H9 (cell line): ENCODE results near the gene GCNT1. TPM values are rescaled to one million over a fixed set of nuclear protein-coding genes. Genes with fewer than 3 reads are reported as not detected.

ENCODE experiments used
- DNase-seq: peaks from one replicate; pipeline ENCODE4 v3.0.0-alpha.2; 2017
- H2AFZ ChIP-seq: one replicate; pipeline ENCODE4 v1.6.1; 2013; ENCODE audit warnings: mild to moderate bottlenecking, low read length, control low read depth, moderate library complexity
- H2AK5ac ChIP-seq: 2 replicates; pipeline ENCODE4 v1.6.1; 2013; ENCODE audit warnings: low read length, control low read depth, mixed read lengths; ENCODE audit not compliant: insufficient read length
- H2BK120ac ChIP-seq: one replicate; pipeline ENCODE4 v1.6.1; 2013; ENCODE audit warnings: low read depth, mild to moderate bottlenecking, low read length, control low read depth, inconsistent platforms; ENCODE audit not compliant: poor library complexity, severe bottlenecking
- H2BK12ac ChIP-seq: 2 replicates; pipeline ENCODE4 v1.6.1; 2013; ENCODE audit warnings: low read length, control low read depth, mixed read lengths, low read depth; ENCODE audit not compliant: insufficient read length
- H2BK15ac ChIP-seq: 2 replicates; pipeline ENCODE4 v1.6.1; 2013; ENCODE audit warnings: low read depth, low read length, control low read depth
- H2BK20ac ChIP-seq: one replicate; pipeline ENCODE4 v1.6.1; 2013; ENCODE audit warnings: low read depth, mild to moderate bottlenecking, low read length, control low read depth, inconsistent platforms; ENCODE audit not compliant: poor library complexity, severe bottlenecking
- H2BK5ac ChIP-seq: 2 replicates; pipeline ENCODE4 v1.6.1; 2013; ENCODE audit warnings: low read length, control low read depth, mixed read lengths; ENCODE audit not compliant: insufficient read length
- H3K14ac ChIP-seq: 2 replicates; pipeline ENCODE4 v1.6.1; 2013; ENCODE audit warnings: low read length, control low read depth; ENCODE audit not compliant: insufficient read depth
- H3K18ac ChIP-seq: 2 replicates; pipeline ENCODE4 v1.6.1; 2013; ENCODE audit warnings: low read depth, mild to moderate bottlenecking, mixed read lengths, low read length, control low read depth; ENCODE audit not compliant: insufficient read length
- H3K23ac ChIP-seq: 2 replicates; pipeline ENCODE4 v1.6.1; 2013; ENCODE audit warnings: low read length, control low read depth, mixed read lengths, low read depth; ENCODE audit not compliant: insufficient read length
- H3K23me2 ChIP-seq: 2 replicates; pipeline ENCODE4 v1.6.1; 2013; ENCODE audit warnings: low read depth, mild to moderate bottlenecking, mixed read lengths, low read length, control low read depth; ENCODE audit not compliant: insufficient read length, poor library complexity, severe bottlenecking
- H3K27ac ChIP-seq: 2 replicates; pipeline ENCODE4 v1.5.1; 2013; ENCODE audit warnings: low read length, control low read depth, mixed read lengths, low read depth; ENCODE audit not compliant: insufficient read length
- H3K27me3 ChIP-seq: 2 replicates; pipeline ENCODE4 v1.6.1; 2013; ENCODE audit warnings: low read length, control low read depth, inconsistent platforms; ENCODE audit not compliant: insufficient read depth
- H3K4ac ChIP-seq: 2 replicates; pipeline ENCODE4 v1.6.1; 2013; ENCODE audit warnings: low read depth, mild to moderate bottlenecking, control low read depth, inconsistent platforms, low read length, moderate library complexity
- H3K4me1 ChIP-seq: 2 replicates; pipeline ENCODE4 v1.6.1; 2013; ENCODE audit warnings: low read length, control low read depth, inconsistent platforms; ENCODE audit not compliant: insufficient read depth
- H3K4me2 ChIP-seq: 2 replicates; pipeline ENCODE4 v1.6.1; 2013; ENCODE audit warnings: low read length, control low read depth, mixed read lengths; ENCODE audit not compliant: insufficient read length, insufficient read depth
- H3K56ac ChIP-seq: 2 replicates; pipeline ENCODE4 v1.6.1; 2013; ENCODE audit warnings: low read depth, mild to moderate bottlenecking, mixed read lengths, low read length, control low read depth; ENCODE audit not compliant: insufficient read length
- H3K79me1 ChIP-seq: 2 replicates; pipeline ENCODE4 v1.6.1; 2013; ENCODE audit warnings: low read depth, mild to moderate bottlenecking, moderate library complexity, low read length, control low read depth, inconsistent platforms; ENCODE audit not compliant: insufficient read depth, poor library complexity, severe bottlenecking
- H3K79me2 ChIP-seq: 2 replicates; pipeline ENCODE4 v1.6.1; 2013; ENCODE audit warnings: low read length, control low read depth, inconsistent platforms; ENCODE audit not compliant: insufficient read depth
- H3K9ac ChIP-seq: 2 replicates; pipeline ENCODE4 v1.6.1; 2013; ENCODE audit warnings: low read length, control low read depth, mixed read lengths; ENCODE audit not compliant: insufficient read length; ENCODE audit errors: extremely low read depth
- H3K9me3 ChIP-seq: one replicate; pipeline ENCODE4 v1.6.1; 2013; ENCODE audit warnings: low read depth, low read length, inconsistent platforms; ENCODE audit not compliant: control insufficient read depth
- H3T11ph ChIP-seq: one replicate; pipeline ENCODE4 v1.6.1; 2013; ENCODE audit warnings: mild to moderate bottlenecking, low read length, control low read depth, inconsistent platforms
- H4K20me1 ChIP-seq: one replicate; pipeline ENCODE4 v1.6.1; 2013; ENCODE audit not compliant: control insufficient read depth, insufficient read length, insufficient read depth
- H4K5ac ChIP-seq: 2 replicates; pipeline ENCODE4 v1.6.1; 2013; ENCODE audit warnings: low read depth, mild to moderate bottlenecking, mixed read lengths, low read length, control low read depth; ENCODE audit not compliant: insufficient read length
- H4K8ac ChIP-seq: replicated peaks from 2 replicates; pipeline ENCODE4 v1.6.1; 2013; ENCODE audit warnings: low read length, control low read depth, mixed read lengths, low read depth; ENCODE audit not compliant: insufficient read length
- H4K91ac ChIP-seq: 2 replicates; pipeline ENCODE4 v1.6.1; 2013; ENCODE audit warnings: low read depth, mild to moderate bottlenecking, moderate library complexity, mixed read lengths, low read length, control low read depth; ENCODE audit not compliant: insufficient read length
- H3K27ac Mint-ChIP-seq, 3 experiments: 2 replicates in 2 of 3; 3 replicates in 1 of 3; pipeline ENCODE4 v1.8.0; 2020 to 2021; ENCODE audit warnings: mixed read lengths in 3 of 3, mild to moderate bottlenecking in 1 of 3, moderate library complexity in 1 of 3
- H3K27me3 Mint-ChIP-seq: 2 replicates; pipeline ENCODE4 v1.8.0; 2021; ENCODE audit warnings: low read depth, mild to moderate bottlenecking, moderate library complexity, mixed read lengths
- H3K36me3 Mint-ChIP-seq, 3 experiments: 2 replicates in 2 of 3; 3 replicates in 1 of 3; pipeline ENCODE4 v1.8.0; 2020 to 2021; ENCODE audit warnings: low read depth in 3 of 3, mixed read lengths in 3 of 3; ENCODE audit not compliant: insufficient read depth in 1 of 3
- H3K4me1 Mint-ChIP-seq, 2 experiments: 2 replicates each; pipeline ENCODE4 v1.8.0; 2020; ENCODE audit warnings: mixed read lengths in 2 of 2
- H3K4me3 Mint-ChIP-seq, 2 experiments: 2 replicates in 1 of 2; 3 replicates in 1 of 2; pipeline ENCODE4 v1.8.0; 2020 to 2021; ENCODE audit warnings: mild to moderate bottlenecking in 2 of 2, mixed read lengths in 2 of 2, moderate library complexity in 1 of 2
- H3K9me3 Mint-ChIP-seq, 2 experiments: 2 replicates in 1 of 2; 3 replicates in 1 of 2; pipeline ENCODE4 v1.8.0; 2020; ENCODE audit warnings: mild to moderate bottlenecking in 2 of 2, mixed read lengths in 2 of 2, moderate library complexity in 1 of 2
- WGBS: extraction: QIAGEN DNeasy Blood & Tissue Kit; methylation state at CpG from one replicate; pipeline ENCODE4 v1.1.7; 2013; ENCODE audit warnings: missing lambda C conversion rate, low lambda C conversion rate, mixed read lengths; ENCODE audit not compliant: insufficient read length; ENCODE audit errors: extremely low coverage; 5-methylcytosine and 5-hydroxymethylcytosine counted together
- total RNA-seq: library from RNA; stranded (reverse); gene quantifications from 2 replicates; pipeline ENCODE4 v1.2.1, GENCODE V29; 2021
- TF ChIP-seq, protein P1 (sequence below): fragments of 200-600 bp; sonication (generic); conservative IDR thresholded peaks from 3 replicates; pipeline ENCODE4 v1.8.0; 2021; ENCODE audit warnings: antibody characterized with exemption, mild to moderate bottlenecking

GCNT1 gene
- total RNA-seq, 1 experiment from 2014 or later: 35.6 TPM

DNA sequence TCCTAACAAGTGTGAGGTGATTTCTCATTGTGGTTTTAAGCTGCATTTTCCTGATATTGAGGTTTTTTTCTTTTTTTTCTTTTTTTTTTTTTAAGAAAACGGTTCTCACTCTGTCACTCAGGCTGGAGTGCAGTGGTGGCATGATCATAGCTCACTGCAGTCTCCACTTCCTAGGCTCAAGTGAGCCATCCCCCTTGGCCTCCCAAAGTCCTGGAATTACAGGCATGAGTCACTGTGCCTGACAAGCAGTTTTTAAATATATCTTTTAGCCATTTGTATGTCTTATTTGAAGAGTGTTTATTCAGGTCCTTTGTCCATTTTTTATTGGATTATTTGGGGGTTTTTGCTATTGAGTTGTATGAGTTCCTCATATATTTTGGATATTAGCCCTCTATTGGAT is 53.8 kb downstream of the GCNT1 start:
- no peak overlapping the region for H3K27ac ChIP-seq
- H2AK5ac ChIP-seq: no peak overlapping the region
- H3K4ac ChIP-seq: no peak overlapping the region
- no peak overlapping the region for H3K27ac Mint-ChIP-seq
- no peak overlapping the region for H4K5ac ChIP-seq
- no peaks in the 10 kb centered on the region for H3K79me1 ChIP-seq
- no peak overlapping the region for H3K14ac ChIP-seq
- H3K79me2 ChIP-seq: no peaks in the 10 kb centered on the region
- no CpG with 5 or more reads among the region's 1 CpG for WGBS
- H3K4me1 Mint-ChIP-seq: no peaks in the 10 kb centered on the region
- no peak overlapping the region for H4K8ac ChIP-seq
- H3K9me3 Mint-ChIP-seq: peaks cover 9 to 11% of the 10 kb centered on the region in 2 experiments
- H3K56ac ChIP-seq: no peak overlapping the region
- no peak overlapping the region for H2AFZ ChIP-seq
- H2BK20ac ChIP-seq: no peak overlapping the region
- no peak overlapping the region for H3K4me2 ChIP-seq
- no peaks in the 10 kb centered on the region for H3K27me3 Mint-ChIP-seq
- H3T11ph ChIP-seq: no peak overlapping the region
- H2BK5ac ChIP-seq: no peak overlapping the region
- no peaks in the 10 kb centered on the region for H3K27me3 ChIP-seq
- no peaks in the 10 kb centered on the region for H4K20me1 ChIP-seq
- H3K9me3 ChIP-seq: no peaks in the 10 kb centered on the region
- H3K4me1 ChIP-seq: no peaks in the 10 kb centered on the region
- H3K4me3 Mint-ChIP-seq: no peak overlapping the region
- no peak overlapping the region for H2BK15ac ChIP-seq
- no peaks in the 10 kb centered on the region for H3K23me2 ChIP-seq
- H3K36me3 Mint-ChIP-seq: peaks cover 0 to 11% (median 2%) of the 10 kb centered on the region in 3 experiments; a peak in 3 of 7 replicates
- H3K23ac ChIP-seq: no peak overlapping the region
- no peak overlapping the region for H3K9ac ChIP-seq
- H2BK120ac ChIP-seq: no peak overlapping the region
- no peak overlapping the region for H2BK12ac ChIP-seq
- no peak for DNase-seq
- H4K91ac ChIP-seq: no peak overlapping the region
- no peak overlapping the region for H3K18ac ChIP-seq
- TF ChIP-seq, protein P1, sequence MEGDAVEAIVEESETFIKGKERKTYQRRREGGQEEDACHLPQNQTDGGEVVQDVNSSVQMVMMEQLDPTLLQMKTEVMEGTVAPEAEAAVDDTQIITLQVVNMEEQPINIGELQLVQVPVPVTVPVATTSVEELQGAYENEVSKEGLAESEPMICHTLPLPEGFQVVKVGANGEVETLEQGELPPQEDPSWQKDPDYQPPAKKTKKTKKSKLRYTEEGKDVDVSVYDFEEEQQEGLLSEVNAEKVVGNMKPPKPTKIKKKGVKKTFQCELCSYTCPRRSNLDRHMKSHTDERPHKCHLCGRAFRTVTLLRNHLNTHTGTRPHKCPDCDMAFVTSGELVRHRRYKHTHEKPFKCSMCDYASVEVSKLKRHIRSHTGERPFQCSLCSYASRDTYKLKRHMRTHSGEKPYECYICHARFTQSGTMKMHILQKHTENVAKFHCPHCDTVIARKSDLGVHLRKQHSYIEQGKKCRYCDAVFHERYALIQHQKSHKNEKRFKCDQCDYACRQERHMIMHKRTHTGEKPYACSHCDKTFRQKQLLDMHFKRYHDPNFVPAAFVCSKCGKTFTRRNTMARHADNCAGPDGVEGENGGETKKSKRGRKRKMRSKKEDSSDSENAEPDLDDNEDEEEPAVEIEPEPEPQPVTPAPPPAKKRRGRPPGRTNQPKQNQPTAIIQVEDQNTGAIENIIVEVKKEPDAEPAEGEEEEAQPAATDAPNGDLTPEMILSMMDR: no peak
